Neural cell (in vitro differentiated cells): ENCODE results near the gene NAGK. TPM values are rescaled to one million over a fixed set of nuclear protein-coding genes. Genes with fewer than 3 reads are reported as not detected.
"Not testable (repeated sequence)": the region's sequence is repeated elsewhere in the genome, so short reads cannot be mapped to it uniquely, and the experiment has no call there.

ENCODE experiments used
- H2AFZ ChIP-seq: fragments of 200-600, 300-800 bp; sonication (generic), shearing (Covaris generic); 2 replicates; pipeline ENCODE4 v1.6.0; 2014; ENCODE audit warnings: low read depth, mild to moderate bottlenecking, antibody characterized with exemption, low read length, moderate library complexity
- H3F3A ChIP-seq: fragments of 200-600 bp; shearing (Covaris generic); 2 replicates; pipeline ENCODE4 v1.6.1; 2016; ENCODE audit warnings: mild to moderate bottlenecking, moderate library complexity, mixed read lengths, antibody characterized with exemption, low read length; ENCODE audit not compliant: insufficient read depth, poor library complexity, severe bottlenecking
- H3K27ac ChIP-seq: fragments of 200-600, 300-800 bp; sonication (generic), shearing (Covaris generic); 2 replicates; pipeline ENCODE4 v1.5.1; 2014; ENCODE audit warnings: mild to moderate bottlenecking, low read length, moderate library complexity
- H3K27me3 ChIP-seq: fragments of 300-800, 200-600 bp; sonication (generic), shearing (Covaris generic); 2 replicates; pipeline ENCODE4 v1.6.0; 2014; ENCODE audit warnings: mild to moderate bottlenecking, low read depth, low read length, moderate library complexity; ENCODE audit not compliant: insufficient read depth
- H3K36me3 ChIP-seq: fragments of 300-800, 200-600 bp; sonication (generic), shearing (Covaris generic); 2 replicates; pipeline ENCODE4 v1.5.1; 2014; ENCODE audit warnings: mild to moderate bottlenecking, antibody characterized with exemption, low read length, moderate library complexity; ENCODE audit not compliant: insufficient read depth
- H3K4me2 ChIP-seq: fragments of 300-800, 200-600 bp; sonication (generic), shearing (Covaris generic); 2 replicates; pipeline ENCODE4 v1.6.0; 2014; ENCODE audit warnings: mild to moderate bottlenecking, low read length
- H3K4me3 ChIP-seq: fragments of 300-800, 200-600 bp; sonication (generic), shearing (Covaris generic); 2 replicates; pipeline ENCODE4 v1.5.1; 2014; ENCODE audit warnings: mild to moderate bottlenecking, low read length, moderate library complexity
- H3K79me2 ChIP-seq: fragments of 200-600 bp; shearing (Covaris generic); replicated peaks from 2 replicates; pipeline ENCODE4 v1.6.0; 2014; ENCODE audit warnings: mild to moderate bottlenecking, low read length, moderate library complexity; ENCODE audit not compliant: insufficient read depth
- H3K9ac ChIP-seq: fragments of 300-800, 200-600 bp; sonication (generic), shearing (Covaris generic); 2 replicates; pipeline ENCODE4 v1.6.1; 2016; ENCODE audit warnings: mild to moderate bottlenecking, low read length, mixed read lengths
- H3K9me2 ChIP-seq: fragments of 200-600 bp; shearing (Covaris generic); 2 replicates; pipeline ENCODE4 v1.6.1; 2016; ENCODE audit warnings: mild to moderate bottlenecking, low read length, mixed read lengths; ENCODE audit not compliant: insufficient read depth
- H3K9me3 ChIP-seq: fragments of 200-600, 300-800 bp; sonication (generic), shearing (Covaris generic); 2 replicates; pipeline ENCODE4 v1.6.1; 2016; ENCODE audit warnings: mild to moderate bottlenecking, mixed run types, low read length, moderate library complexity, mixed read lengths
- H4K20me1 ChIP-seq: fragments of 200-600 bp; shearing (Covaris generic); 2 replicates; pipeline ENCODE4 v1.6.1; 2016; ENCODE audit warnings: mild to moderate bottlenecking, mixed run types; ENCODE audit not compliant: insufficient read depth
- EP300 ChIP-seq: fragments of 450-650 bp; conservative IDR thresholded peaks from 2 replicates; pipeline ENCODE4 v1.6.1; 2014; ENCODE audit warnings: antibody characterized with exemption, mild to moderate bottlenecking, moderate library complexity; ENCODE audit not compliant: poor library complexity, severe bottlenecking
- EZH2 ChIP-seq: fragments of 200-600, 300-800 bp; shearing (Covaris generic), sonication (generic); IDR thresholded peaks from 2 replicates; pipeline ENCODE4 v1.6.1; 2014; ENCODE audit warnings: antibody characterized with exemption, low read length, borderline replicate concordance, mild to moderate bottlenecking; ENCODE audit not compliant: insufficient read depth, poor library complexity, severe bottlenecking
- MXI1 ChIP-seq: fragments of 450-650 bp; conservative IDR thresholded peaks from 2 replicates; pipeline ENCODE4 v1.6.1; 2014; ENCODE audit warnings: antibody characterized with exemption, mild to moderate bottlenecking; ENCODE audit not compliant: poor library complexity, severe bottlenecking
- POLR2AphosphoS5 ChIP-seq: IDR thresholded peaks from 2 replicates; pipeline ENCODE4 v1.6.1; 2012
- RAD21 ChIP-seq: fragments of 450-650 bp; conservative IDR thresholded peaks from 2 replicates; pipeline ENCODE4 v1.6.1; 2014; ENCODE audit warnings: antibody characterized with exemption, mild to moderate bottlenecking, moderate library complexity
- SMC3 ChIP-seq: fragments of 450-650 bp; conservative IDR thresholded peaks from 2 replicates; pipeline ENCODE4 v1.6.1; 2014; ENCODE audit warnings: antibody characterized with exemption, mild to moderate bottlenecking, moderate library complexity; ENCODE audit not compliant: poor library complexity
- TAF1 ChIP-seq: IDR thresholded peaks from 2 replicates; pipeline ENCODE4 v1.6.1; 2012; ENCODE audit warnings: low read depth
- polyA plus RNA-seq: library from polyadenylated mRNA; depleted of rRNA; stranded (reverse); fragments of >200 nt; gene quantifications from 2 replicates; pipeline ENCODE4 v1.2.3, GENCODE V29; 2014
- TF ChIP-seq, protein P1 (sequence below): fragments of 450-650 bp; IDR thresholded peaks from 2 replicates; pipeline ENCODE4 v1.5.1; 2014; ENCODE audit warnings: antibody characterized with exemption, mild to moderate bottlenecking, moderate library complexity; ENCODE audit not compliant: poor library complexity, severe bottlenecking
- TF ChIP-seq, protein P2 (sequence below): IDR thresholded peaks from 2 replicates; pipeline ENCODE4 v1.6.1; 2012; ENCODE audit warnings: borderline replicate concordance

NAGK gene
- polyA plus RNA-seq, 1 donor from 2014 or later: 123 TPM

DNA sequence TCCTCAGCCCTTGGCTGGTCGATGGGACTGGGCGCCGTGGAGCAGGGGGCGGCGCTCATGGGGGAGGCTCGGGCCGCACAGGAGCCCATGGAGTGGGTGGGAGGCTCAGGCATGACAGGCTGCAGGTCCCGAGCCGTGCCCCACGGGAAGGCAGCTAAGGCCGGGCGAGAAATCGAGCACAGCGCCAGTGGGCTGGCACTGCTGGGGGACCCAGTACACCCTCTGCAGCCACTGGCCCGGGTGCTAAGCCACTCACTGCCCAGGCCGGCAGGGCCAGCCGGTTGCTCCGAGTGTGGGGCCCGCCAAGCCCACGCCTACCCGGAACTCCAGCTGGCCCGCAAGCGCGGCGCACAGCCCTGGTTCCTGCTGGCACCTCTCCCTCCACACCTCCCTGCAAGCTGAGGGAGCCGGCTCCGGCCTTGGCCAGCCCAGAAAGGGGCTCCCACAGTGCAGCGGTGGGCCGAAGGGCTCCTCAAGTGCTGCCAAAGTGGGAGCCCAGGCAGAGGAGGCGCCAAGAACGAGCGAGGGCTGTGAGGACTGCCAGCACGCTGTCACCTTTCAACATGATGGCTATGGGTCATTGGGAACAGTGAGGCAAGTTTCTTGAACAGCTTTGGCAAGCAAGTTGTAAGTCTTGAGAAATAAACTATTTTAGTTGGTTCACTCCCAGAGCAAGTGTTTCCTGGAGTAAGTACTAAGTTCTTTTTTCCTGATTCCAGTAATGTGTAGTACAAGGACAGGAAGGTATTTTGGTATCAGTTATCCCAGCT, 24.2 kb downstream of the NAGK start:
- not testable (repeated sequence) for H3F3A ChIP-seq, H3K27me3 ChIP-seq

DNA sequence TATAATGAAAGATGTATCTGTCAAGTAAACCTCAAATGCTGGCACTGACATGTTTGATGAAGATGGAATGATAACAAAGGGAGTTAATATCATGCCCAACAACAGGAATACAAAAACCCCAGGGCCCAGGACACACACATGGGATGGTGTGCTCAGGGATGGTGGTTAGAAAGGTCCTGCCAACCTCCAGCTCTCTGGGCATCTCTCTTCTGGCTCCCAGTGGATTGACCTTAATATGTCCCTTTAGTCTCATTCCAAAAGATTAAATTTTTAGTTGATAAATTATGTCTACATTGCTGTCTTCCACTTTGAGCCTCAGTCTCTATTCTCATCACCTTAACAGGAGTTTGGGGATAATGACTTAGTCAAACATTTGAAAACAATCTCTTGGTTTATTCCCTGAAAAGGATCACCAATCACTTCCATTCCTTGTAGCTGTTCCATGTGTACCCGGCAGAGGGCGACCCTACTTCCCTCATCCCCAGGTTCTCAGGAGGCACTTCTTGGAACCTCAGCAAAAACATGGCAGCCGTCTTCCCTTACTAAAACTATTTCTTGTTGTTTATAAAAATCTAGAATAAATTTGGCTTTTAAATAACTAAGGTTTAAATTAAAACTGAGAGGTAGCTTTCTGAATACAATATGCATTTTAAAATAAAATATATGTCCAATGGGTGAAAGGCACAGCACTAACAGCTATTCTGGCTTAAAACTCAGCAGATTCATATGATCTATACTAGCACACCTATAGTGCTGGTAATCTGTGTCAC, 31.9 kb downstream of the NAGK start:
- Histone ChIP-seq H3K9me3 (no peaks in the 10 kb centered on the region), H3K79me2 (no peaks in the 10 kb centered on the region), H3K27ac (no peak overlapping the region), H3K4me2 (no peak overlapping the region), H4K20me1 (no peaks in the 10 kb centered on the region), H2AFZ (no peak overlapping the region), H3K27me3 (no peaks in the 10 kb centered on the region), H3K9ac (no peak overlapping the region), H3K4me3 (no peak overlapping the region), H3K36me3 (no peaks in the 10 kb centered on the region), H3K9me2 (no peaks in the 10 kb centered on the region), H3F3A (no peaks in the 10 kb centered on the region)
- TF ChIP-seq POLR2AphosphoS5 (no peak), TAF1 (no peak), EP300 (no peak), MXI1 (no peak), EZH2 (no peak), RAD21 (peak; percentile 25), SMC3 (peak; percentile 50)
- TF ChIP-seq, protein P1, sequence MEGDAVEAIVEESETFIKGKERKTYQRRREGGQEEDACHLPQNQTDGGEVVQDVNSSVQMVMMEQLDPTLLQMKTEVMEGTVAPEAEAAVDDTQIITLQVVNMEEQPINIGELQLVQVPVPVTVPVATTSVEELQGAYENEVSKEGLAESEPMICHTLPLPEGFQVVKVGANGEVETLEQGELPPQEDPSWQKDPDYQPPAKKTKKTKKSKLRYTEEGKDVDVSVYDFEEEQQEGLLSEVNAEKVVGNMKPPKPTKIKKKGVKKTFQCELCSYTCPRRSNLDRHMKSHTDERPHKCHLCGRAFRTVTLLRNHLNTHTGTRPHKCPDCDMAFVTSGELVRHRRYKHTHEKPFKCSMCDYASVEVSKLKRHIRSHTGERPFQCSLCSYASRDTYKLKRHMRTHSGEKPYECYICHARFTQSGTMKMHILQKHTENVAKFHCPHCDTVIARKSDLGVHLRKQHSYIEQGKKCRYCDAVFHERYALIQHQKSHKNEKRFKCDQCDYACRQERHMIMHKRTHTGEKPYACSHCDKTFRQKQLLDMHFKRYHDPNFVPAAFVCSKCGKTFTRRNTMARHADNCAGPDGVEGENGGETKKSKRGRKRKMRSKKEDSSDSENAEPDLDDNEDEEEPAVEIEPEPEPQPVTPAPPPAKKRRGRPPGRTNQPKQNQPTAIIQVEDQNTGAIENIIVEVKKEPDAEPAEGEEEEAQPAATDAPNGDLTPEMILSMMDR: peak; percentile 59
- TF ChIP-seq, protein P2, sequence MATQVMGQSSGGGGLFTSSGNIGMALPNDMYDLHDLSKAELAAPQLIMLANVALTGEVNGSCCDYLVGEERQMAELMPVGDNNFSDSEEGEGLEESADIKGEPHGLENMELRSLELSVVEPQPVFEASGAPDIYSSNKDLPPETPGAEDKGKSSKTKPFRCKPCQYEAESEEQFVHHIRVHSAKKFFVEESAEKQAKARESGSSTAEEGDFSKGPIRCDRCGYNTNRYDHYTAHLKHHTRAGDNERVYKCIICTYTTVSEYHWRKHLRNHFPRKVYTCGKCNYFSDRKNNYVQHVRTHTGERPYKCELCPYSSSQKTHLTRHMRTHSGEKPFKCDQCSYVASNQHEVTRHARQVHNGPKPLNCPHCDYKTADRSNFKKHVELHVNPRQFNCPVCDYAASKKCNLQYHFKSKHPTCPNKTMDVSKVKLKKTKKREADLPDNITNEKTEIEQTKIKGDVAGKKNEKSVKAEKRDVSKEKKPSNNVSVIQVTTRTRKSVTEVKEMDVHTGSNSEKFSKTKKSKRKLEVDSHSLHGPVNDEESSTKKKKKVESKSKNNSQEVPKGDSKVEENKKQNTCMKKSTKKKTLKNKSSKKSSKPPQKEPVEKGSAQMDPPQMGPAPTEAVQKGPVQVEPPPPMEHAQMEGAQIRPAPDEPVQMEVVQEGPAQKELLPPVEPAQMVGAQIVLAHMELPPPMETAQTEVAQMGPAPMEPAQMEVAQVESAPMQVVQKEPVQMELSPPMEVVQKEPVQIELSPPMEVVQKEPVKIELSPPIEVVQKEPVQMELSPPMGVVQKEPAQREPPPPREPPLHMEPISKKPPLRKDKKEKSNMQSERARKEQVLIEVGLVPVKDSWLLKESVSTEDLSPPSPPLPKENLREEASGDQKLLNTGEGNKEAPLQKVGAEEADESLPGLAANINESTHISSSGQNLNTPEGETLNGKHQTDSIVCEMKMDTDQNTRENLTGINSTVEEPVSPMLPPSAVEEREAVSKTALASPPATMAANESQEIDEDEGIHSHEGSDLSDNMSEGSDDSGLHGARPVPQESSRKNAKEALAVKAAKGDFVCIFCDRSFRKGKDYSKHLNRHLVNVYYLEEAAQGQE: no peak

More for the DNA sequence above, 24.2 kb downstream of the NAGK start:
- not testable (repeated sequence) for H3K36me3 ChIP-seq, H4K20me1 ChIP-seq, H3K79me2 ChIP-seq, H3K9ac ChIP-seq, H3K9me2 ChIP-seq, H3K4me3 ChIP-seq, H2AFZ ChIP-seq, H3K27ac ChIP-seq, H3K4me2 ChIP-seq, H3K9me3 ChIP-seq
